AG04449 (cell line): ENCODE results near the gene TMTC2.

ENCODE experiments used
- CTCF ChIA-PET: fragments of 350-600 bp; formaldehyde crosslinking; extraction: SDS; loops from one replicate; lab custom pipeline; 2021; ENCODE audit warnings: antibody characterized with exemption; lab: Yijun Ruan, JAX
- POLR2A ChIA-PET: fragments of 400-600, 350-600 bp; formaldehyde crosslinking; extraction: SDS; loops from one replicate; lab custom pipeline; 2020; ENCODE audit warnings: antibody characterized with exemption, inconsistent platforms; lab: Yijun Ruan, JAX
- DNase-seq: peaks from one replicate; pipeline ENCODE4 v3.0.0-alpha.2; 2010; ENCODE audit warnings: low read depth, low spot score
- H3K4me3 ChIP-seq: 2 replicates; pipeline ENCODE4 v1.5.1; 2011; ENCODE audit warnings: low read depth, mild to moderate bottlenecking, control low read depth, low read length
- CTCF ChIP-seq: IDR thresholded peaks from one replicate; pipeline ENCODE4 v1.5.1; 2011; ENCODE audit warnings: mild to moderate bottlenecking, moderate library complexity, low read length, control low read depth, inconsistent platforms; ENCODE audit not compliant: insufficient read depth; ENCODE audit errors: missing control alignments

TMTC2 gene

GRCh38 chr12:82832096-82832495 lies 145.4 kb downstream of the TMTC2 start:
- DNase-seq, result no peak
- H3K4me3 ChIP-seq, result no peak overlapping the region
- no peak for TF ChIP-seq CTCF
- ChIA-PET POLR2A (no interaction called here), CTCF (no interaction called here)

GRCh38 chr12:82832981-82833380 lies 146.3 kb downstream of the TMTC2 start:
- CTCF ChIA-PET, result no interaction called here
- DNase-seq, result no peak

GRCh38 chr12:82833481-82833880 lies 146.8 kb downstream of the TMTC2 start:
- ChIA-PET POLR2A (no interaction called here), CTCF (no interaction called here)
- no peak for TF ChIP-seq CTCF
- DNase-seq, result no peak
- no peak overlapping the region for H3K4me3 ChIP-seq

More at GRCh38 chr12:82832981-82833380, 146.3 kb downstream of the TMTC2 start:
- no peak overlapping the region for H3K4me3 ChIP-seq
- TF ChIP-seq CTCF, result no peak
- POLR2A ChIA-PET, result no interaction called here

- POLR2A ChIA-PET, result no interaction called here
- CTCF ChIA-PET, result no interaction called here
- DNase-seq, result no peak
- no peak overlapping the region for H3K4me3 ChIP-seq
- no peak for TF ChIP-seq CTCF
Observed at GRCh38 chr12:82835217-82835616, 148.5 kb downstream of the TMTC2 start.

- no peak overlapping the region for H3K4me3 ChIP-seq
- DNase-seq, result no peak
- CTCF ChIA-PET, result no interaction called here
- TF ChIP-seq CTCF, result no peak
- POLR2A ChIA-PET, result no interaction called here
Observed at GRCh38 chr12:82838131-82838551, 151.4 kb downstream of the TMTC2 start.

- TF ChIP-seq CTCF, result no peak
- no peak overlapping the region for H3K4me3 ChIP-seq
- CTCF ChIA-PET, result no interaction called here
- POLR2A ChIA-PET, result no interaction called here
- DNase-seq, result no peak
Observed at GRCh38 chr12:82838827-82839226, 152.1 kb downstream of the TMTC2 start.
